H1 (cell line): ENCODE data around the gene SENP1. TPM values are rescaled to one million over a fixed set of nuclear protein-coding genes. Genes with fewer than 3 reads are reported as not detected.

Source experiments
- BCL11A ChIP-seq, 2 experiments: IDR thresholded peaks; one replicate each; pipeline ENCODE4 v1.6.1; 2011; ENCODE audit warnings: low read depth in 2 of 2, low read length in 2 of 2, mild to moderate bottlenecking in 2 of 2
- JUND ChIP-seq: IDR thresholded peaks from 2 replicates; pipeline ENCODE4 v1.6.1; 2011; ENCODE audit warnings: mild to moderate bottlenecking, improper control_type of control experiment, low read length
- SP1 ChIP-seq: IDR thresholded peaks from 2 replicates; pipeline ENCODE4 v1.6.1; 2011; ENCODE audit warnings: low read depth, low read length
- polyA plus RNA-seq, 7 experiments: library from polyadenylated mRNA; depleted of rRNA in 3 of 7; stranded (reverse) in 5 of 7; unstranded in 2 of 7; fragments of >200 nt in 5 of 7; fragments of 200-250 nt in 2 of 7; gene quantifications; 1 replicate in 5 of 7; 2 replicates in 1 of 7; 4 replicates in 1 of 7; pipeline versions ENCODE4 v1.2.1 to v1.2.3, GENCODE V29; 2011 to 2013; ENCODE audit warnings: missing spikeins in 2 of 7, mixed read lengths in 2 of 7
- total RNA-seq: library from RNA; stranded (reverse); fragmentation: NEBNext Ultra II Directional; extraction: Animal tissue kit (Norgen Biotek cat#: 25700); gene quantifications from 2 replicates; pipeline ENCODE4 v1.2.1, GENCODE V29; 2021

SENP1 gene
- total and polyA plus RNA-seq, 2 of the 8 experiments (the other 6 are each of a cell fraction or from before 2014, with no cell fraction given) = 14.2 to 31.5 TPM

GRCh38 chr12:48001505-48002413 lies 104.1 kb downstream of the SENP1 start (continued):
- TF ChIP-seq JUND (no peak), BCL11A (IDR thresholded peaks at IDR 0.05; ENCODE audit: low read depth in 2 of 2, low read length in 2 of 2) (no peak), SP1 (no peak)
- TF ChIP-seq, all 59 proteins: peak for 2
